H9 (cell line): ENCODE data around the gene DISC1. TPM values are rescaled to one million over a fixed set of nuclear protein-coding genes. Genes with fewer than 3 reads are reported as not detected.

Experiments used
- DNase-seq: peaks from one replicate; pipeline ENCODE4 v3.0.0-alpha.2; 2017
- H2AFZ ChIP-seq: one replicate; pipeline ENCODE4 v1.6.1; 2013; ENCODE audit warnings: mild to moderate bottlenecking, low read length, control low read depth, moderate library complexity
- H2AK5ac ChIP-seq: 2 replicates; pipeline ENCODE4 v1.6.1; 2013; ENCODE audit warnings: low read length, control low read depth, mixed read lengths; ENCODE audit not compliant: insufficient read length
- H2BK120ac ChIP-seq: one replicate; pipeline ENCODE4 v1.6.1; 2013; ENCODE audit warnings: low read depth, mild to moderate bottlenecking, low read length, control low read depth, inconsistent platforms; ENCODE audit not compliant: poor library complexity, severe bottlenecking
- H2BK12ac ChIP-seq: 2 replicates; pipeline ENCODE4 v1.6.1; 2013; ENCODE audit warnings: low read length, control low read depth, mixed read lengths, low read depth; ENCODE audit not compliant: insufficient read length
- H2BK15ac ChIP-seq: 2 replicates; pipeline ENCODE4 v1.6.1; 2013; ENCODE audit warnings: low read depth, low read length, control low read depth
- H2BK20ac ChIP-seq: one replicate; pipeline ENCODE4 v1.6.1; 2013; ENCODE audit warnings: low read depth, mild to moderate bottlenecking, low read length, control low read depth, inconsistent platforms; ENCODE audit not compliant: poor library complexity, severe bottlenecking
- H2BK5ac ChIP-seq: 2 replicates; pipeline ENCODE4 v1.6.1; 2013; ENCODE audit warnings: low read length, control low read depth, mixed read lengths; ENCODE audit not compliant: insufficient read length
- H3K14ac ChIP-seq: 2 replicates; pipeline ENCODE4 v1.6.1; 2013; ENCODE audit warnings: low read length, control low read depth; ENCODE audit not compliant: insufficient read depth
- H3K18ac ChIP-seq: 2 replicates; pipeline ENCODE4 v1.6.1; 2013; ENCODE audit warnings: low read depth, mild to moderate bottlenecking, mixed read lengths, low read length, control low read depth; ENCODE audit not compliant: insufficient read length
- H3K23ac ChIP-seq: 2 replicates; pipeline ENCODE4 v1.6.1; 2013; ENCODE audit warnings: low read length, control low read depth, mixed read lengths, low read depth; ENCODE audit not compliant: insufficient read length
- H3K23me2 ChIP-seq: 2 replicates; pipeline ENCODE4 v1.6.1; 2013; ENCODE audit warnings: low read depth, mild to moderate bottlenecking, mixed read lengths, low read length, control low read depth; ENCODE audit not compliant: insufficient read length, poor library complexity, severe bottlenecking
- H3K27ac ChIP-seq: 2 replicates; pipeline ENCODE4 v1.5.1; 2013; ENCODE audit warnings: low read length, control low read depth, mixed read lengths, low read depth; ENCODE audit not compliant: insufficient read length
- H3K27me3 ChIP-seq: 2 replicates; pipeline ENCODE4 v1.6.1; 2013; ENCODE audit warnings: low read length, control low read depth, inconsistent platforms; ENCODE audit not compliant: insufficient read depth
- H3K4ac ChIP-seq: 2 replicates; pipeline ENCODE4 v1.6.1; 2013; ENCODE audit warnings: low read depth, mild to moderate bottlenecking, control low read depth, inconsistent platforms, low read length, moderate library complexity
- H3K4me1 ChIP-seq: 2 replicates; pipeline ENCODE4 v1.6.1; 2013; ENCODE audit warnings: low read length, control low read depth, inconsistent platforms; ENCODE audit not compliant: insufficient read depth
- H3K4me2 ChIP-seq: 2 replicates; pipeline ENCODE4 v1.6.1; 2013; ENCODE audit warnings: low read length, control low read depth, mixed read lengths; ENCODE audit not compliant: insufficient read length, insufficient read depth
- H3K56ac ChIP-seq: 2 replicates; pipeline ENCODE4 v1.6.1; 2013; ENCODE audit warnings: low read depth, mild to moderate bottlenecking, mixed read lengths, low read length, control low read depth; ENCODE audit not compliant: insufficient read length
- H3K79me1 ChIP-seq: 2 replicates; pipeline ENCODE4 v1.6.1; 2013; ENCODE audit warnings: low read depth, mild to moderate bottlenecking, moderate library complexity, low read length, control low read depth, inconsistent platforms; ENCODE audit not compliant: insufficient read depth, poor library complexity, severe bottlenecking
- H3K79me2 ChIP-seq: 2 replicates; pipeline ENCODE4 v1.6.1; 2013; ENCODE audit warnings: low read length, control low read depth, inconsistent platforms; ENCODE audit not compliant: insufficient read depth
- H3K9ac ChIP-seq: 2 replicates; pipeline ENCODE4 v1.6.1; 2013; ENCODE audit warnings: low read length, control low read depth, mixed read lengths; ENCODE audit not compliant: insufficient read length; ENCODE audit errors: extremely low read depth
- H3K9me3 ChIP-seq: one replicate; pipeline ENCODE4 v1.6.1; 2013; ENCODE audit warnings: low read depth, low read length, inconsistent platforms; ENCODE audit not compliant: control insufficient read depth
- H3T11ph ChIP-seq: one replicate; pipeline ENCODE4 v1.6.1; 2013; ENCODE audit warnings: mild to moderate bottlenecking, low read length, control low read depth, inconsistent platforms
- H4K20me1 ChIP-seq: one replicate; pipeline ENCODE4 v1.6.1; 2013; ENCODE audit not compliant: control insufficient read depth, insufficient read length, insufficient read depth
- H4K5ac ChIP-seq: 2 replicates; pipeline ENCODE4 v1.6.1; 2013; ENCODE audit warnings: low read depth, mild to moderate bottlenecking, mixed read lengths, low read length, control low read depth; ENCODE audit not compliant: insufficient read length
- H4K8ac ChIP-seq: replicated peaks from 2 replicates; pipeline ENCODE4 v1.6.1; 2013; ENCODE audit warnings: low read length, control low read depth, mixed read lengths, low read depth; ENCODE audit not compliant: insufficient read length
- H4K91ac ChIP-seq: 2 replicates; pipeline ENCODE4 v1.6.1; 2013; ENCODE audit warnings: low read depth, mild to moderate bottlenecking, moderate library complexity, mixed read lengths, low read length, control low read depth; ENCODE audit not compliant: insufficient read length
- H3K27ac Mint-ChIP-seq, 3 experiments: 2 replicates in 2 of 3; 3 replicates in 1 of 3; pipeline ENCODE4 v1.8.0; 2020 to 2021; ENCODE audit warnings: mixed read lengths in 3 of 3, mild to moderate bottlenecking in 1 of 3, moderate library complexity in 1 of 3
- H3K27me3 Mint-ChIP-seq: 2 replicates; pipeline ENCODE4 v1.8.0; 2021; ENCODE audit warnings: low read depth, mild to moderate bottlenecking, moderate library complexity, mixed read lengths
- H3K36me3 Mint-ChIP-seq, 3 experiments: 2 replicates in 2 of 3; 3 replicates in 1 of 3; pipeline ENCODE4 v1.8.0; 2020 to 2021; ENCODE audit warnings: low read depth in 3 of 3, mixed read lengths in 3 of 3; ENCODE audit not compliant: insufficient read depth in 1 of 3
- H3K4me1 Mint-ChIP-seq, 2 experiments: 2 replicates each; pipeline ENCODE4 v1.8.0; 2020; ENCODE audit warnings: mixed read lengths in 2 of 2
- H3K4me3 Mint-ChIP-seq, 2 experiments: 2 replicates in 1 of 2; 3 replicates in 1 of 2; pipeline ENCODE4 v1.8.0; 2020 to 2021; ENCODE audit warnings: mild to moderate bottlenecking in 2 of 2, mixed read lengths in 2 of 2, moderate library complexity in 1 of 2
- H3K9me3 Mint-ChIP-seq, 2 experiments: 2 replicates in 1 of 2; 3 replicates in 1 of 2; pipeline ENCODE4 v1.8.0; 2020; ENCODE audit warnings: mild to moderate bottlenecking in 2 of 2, mixed read lengths in 2 of 2, moderate library complexity in 1 of 2
- WGBS: extraction: QIAGEN DNeasy Blood & Tissue Kit; methylation state at CpG from one replicate; pipeline ENCODE4 v1.1.7; 2013; ENCODE audit warnings: missing lambda C conversion rate, low lambda C conversion rate, mixed read lengths; ENCODE audit not compliant: insufficient read length; ENCODE audit errors: extremely low coverage; 5-methylcytosine and 5-hydroxymethylcytosine counted together
- total RNA-seq: library from RNA; stranded (reverse); gene quantifications from 2 replicates; pipeline ENCODE4 v1.2.1, GENCODE V29; 2021
- TF ChIP-seq, protein P1 (sequence below): fragments of 200-600 bp; sonication (generic); conservative IDR thresholded peaks from 3 replicates; pipeline ENCODE4 v1.8.0; 2021; ENCODE audit warnings: antibody characterized with exemption, mild to moderate bottlenecking

DISC1 gene
- total RNA-seq, 1 experiment from 2014 or later, result 2.5 TPM

DNA sequence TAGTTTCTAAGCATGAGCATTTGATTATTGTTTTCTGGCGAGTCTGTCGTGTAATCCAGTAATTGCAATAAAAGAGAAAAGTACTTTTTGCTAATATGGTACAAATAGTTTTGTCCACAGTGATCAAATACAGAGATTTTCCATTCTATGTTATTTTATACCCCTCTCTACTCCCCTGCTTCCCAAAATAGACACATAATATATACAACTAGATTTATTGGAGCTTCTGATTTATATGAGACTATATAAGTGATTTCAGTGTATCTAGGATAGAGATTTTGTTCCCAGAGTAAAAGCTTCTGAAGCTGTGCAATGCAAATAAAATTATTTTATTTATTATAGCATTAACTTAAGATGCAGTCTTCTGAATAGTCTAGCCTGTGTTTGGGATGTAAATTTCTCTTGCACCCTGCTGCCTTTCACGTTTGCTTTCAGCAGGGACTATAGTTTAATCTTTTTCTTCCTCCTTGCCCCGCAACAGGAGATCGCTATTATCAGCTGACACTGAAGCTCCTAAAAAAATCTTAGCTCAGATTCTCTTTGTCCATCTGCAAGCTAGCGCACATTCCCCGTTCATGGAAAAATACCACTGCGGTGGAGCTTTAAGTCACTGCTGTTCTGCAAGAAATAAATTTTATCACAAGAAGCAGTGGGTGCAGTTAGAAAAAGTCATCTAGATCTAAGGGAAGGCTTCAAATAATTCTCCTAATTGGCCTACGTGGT lies 273.3 kb downstream of the DISC1 start:
- no peak overlapping the region for H3T11ph ChIP-seq
- no peak overlapping the region for H2AK5ac ChIP-seq
- H3K14ac ChIP-seq, result no peak overlapping the region
- H3K4me1 Mint-ChIP-seq, result peaks cover 17 to 22% of the 10 kb centered on the region in 2 experiments
- H3K4me2 ChIP-seq, result no peak overlapping the region
- H3K27me3 Mint-ChIP-seq, result peaks cover 9% of the 10 kb centered on the region; the same call in 1 of the 2 replicates
- H2AFZ ChIP-seq, result no peak overlapping the region
- no peak overlapping the region for H4K91ac ChIP-seq
- no peaks in the 10 kb centered on the region for H3K27me3 ChIP-seq
- H4K5ac ChIP-seq, result no peak overlapping the region
- H3K56ac ChIP-seq, result no peak overlapping the region
- no peak overlapping the region for H2BK20ac ChIP-seq
- H3K18ac ChIP-seq, result no peak overlapping the region
- H3K9me3 ChIP-seq, result no peaks in the 10 kb centered on the region
- no CpG with 5 or more reads among the region's 9 CpGs for WGBS
- H2BK12ac ChIP-seq, result no peak overlapping the region
- peaks cover 8% of the 10 kb centered on the region in 2 experiments; a peak in 4 of 5 replicates for H3K9me3 Mint-ChIP-seq
- no peak overlapping the region for H2BK5ac ChIP-seq
- H3K79me1 ChIP-seq, result no peaks in the 10 kb centered on the region
- no peak overlapping the region for H3K23ac ChIP-seq
- H3K23me2 ChIP-seq, result no peaks in the 10 kb centered on the region
- no peak overlapping the region for H3K4me3 Mint-ChIP-seq
- H3K36me3 Mint-ChIP-seq, result peaks cover 0 to 4% (median 0%) of the 10 kb centered on the region in 3 experiments; a peak in 1 of 7 replicates
- H3K27ac ChIP-seq, result no peak overlapping the region
- H3K27ac Mint-ChIP-seq, result no peak overlapping the region
- H3K9ac ChIP-seq, result no peak overlapping the region
- H4K8ac ChIP-seq, result no peak overlapping the region
- H3K4ac ChIP-seq, result no peak overlapping the region
- DNase-seq, result no peak
- H4K20me1 ChIP-seq, result no peaks in the 10 kb centered on the region
- no peak overlapping the region for H2BK120ac ChIP-seq
- H3K4me1 ChIP-seq, result peaks cover 4% of the 10 kb centered on the region; the same call in 1 of the 2 replicates
- no peaks in the 10 kb centered on the region for H3K79me2 ChIP-seq
- TF ChIP-seq, protein P1, sequence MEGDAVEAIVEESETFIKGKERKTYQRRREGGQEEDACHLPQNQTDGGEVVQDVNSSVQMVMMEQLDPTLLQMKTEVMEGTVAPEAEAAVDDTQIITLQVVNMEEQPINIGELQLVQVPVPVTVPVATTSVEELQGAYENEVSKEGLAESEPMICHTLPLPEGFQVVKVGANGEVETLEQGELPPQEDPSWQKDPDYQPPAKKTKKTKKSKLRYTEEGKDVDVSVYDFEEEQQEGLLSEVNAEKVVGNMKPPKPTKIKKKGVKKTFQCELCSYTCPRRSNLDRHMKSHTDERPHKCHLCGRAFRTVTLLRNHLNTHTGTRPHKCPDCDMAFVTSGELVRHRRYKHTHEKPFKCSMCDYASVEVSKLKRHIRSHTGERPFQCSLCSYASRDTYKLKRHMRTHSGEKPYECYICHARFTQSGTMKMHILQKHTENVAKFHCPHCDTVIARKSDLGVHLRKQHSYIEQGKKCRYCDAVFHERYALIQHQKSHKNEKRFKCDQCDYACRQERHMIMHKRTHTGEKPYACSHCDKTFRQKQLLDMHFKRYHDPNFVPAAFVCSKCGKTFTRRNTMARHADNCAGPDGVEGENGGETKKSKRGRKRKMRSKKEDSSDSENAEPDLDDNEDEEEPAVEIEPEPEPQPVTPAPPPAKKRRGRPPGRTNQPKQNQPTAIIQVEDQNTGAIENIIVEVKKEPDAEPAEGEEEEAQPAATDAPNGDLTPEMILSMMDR, result no peak
- no peak overlapping the region for H2BK15ac ChIP-seq
